Parathyroid adenoma (tissue), 2 donors: ENCODE measurements around the gene CDK11B.
A peak's percentile ranks its signal among the peaks of the same experiment; 100 is the strongest.
"Not testable (repeated sequence)": the region's sequence is repeated elsewhere in the genome, so short reads cannot be mapped to it uniquely, and the experiment has no call there.

Source experiments
- H2AFZ ChIP-seq: fragments of 300-600 bp; sonication (generic); one replicate; pipeline ENCODE4 v1.7.0; 2017; ENCODE audit warnings: antibody characterized with exemption, mild to moderate bottlenecking
- H3K27ac ChIP-seq: fragments of 300-600 bp; sonication (generic); one replicate; pipeline ENCODE4 v1.7.0; 2017
- H3K27me3 ChIP-seq: fragments of 300-600 bp; sonication (generic); one replicate; pipeline ENCODE4 v1.7.0; 2017; ENCODE audit warnings: low read length; ENCODE audit not compliant: control insufficient read depth, insufficient read depth
- H3K36me3 ChIP-seq: fragments of 300-600 bp; sonication (generic); one replicate; pipeline ENCODE4 v1.7.0; 2017; ENCODE audit warnings: low read length; ENCODE audit not compliant: control insufficient read depth, insufficient read depth
- H3K4me1 ChIP-seq: fragments of 300-600 bp; sonication (generic); one replicate; pipeline ENCODE4 v1.7.0; 2017; ENCODE audit warnings: control low read depth
- H3K4me2 ChIP-seq: fragments of 300-600 bp; sonication (generic); one replicate; pipeline ENCODE4 v1.7.0; 2017; ENCODE audit warnings: low read length
- H3K4me3 ChIP-seq: fragments of 300-600 bp; sonication (generic); one replicate; pipeline ENCODE4 v1.7.0; 2017; ENCODE audit warnings: low read depth, low read length
- H3K79me2 ChIP-seq: fragments of 300-600 bp; sonication (generic); one replicate; pipeline ENCODE4 v1.7.0; 2017; ENCODE audit warnings: control low read depth
- H3K9ac ChIP-seq: fragments of 300-600 bp; sonication (generic); one replicate; pipeline ENCODE4 v1.7.0; 2017; ENCODE audit warnings: mild to moderate bottlenecking
- H3K9me3 ChIP-seq: fragments of 300-600 bp; sonication (generic); one replicate; pipeline ENCODE4 v1.7.0; 2017; ENCODE audit warnings: low read length; ENCODE audit not compliant: control insufficient read depth
- donor health status: primary hyperparathyroidism.

CDK11B gene

GRCh38 chr1:1699061-1699460, 40.3 kb upstream of the CDK11B start:
- not testable (repeated sequence) for H3K27ac ChIP-seq, H3K79me2 ChIP-seq, H3K27me3 ChIP-seq, H3K4me3 ChIP-seq, H3K4me1 ChIP-seq, H3K9ac ChIP-seq, H3K9me3 ChIP-seq, H3K36me3 ChIP-seq, H2AFZ ChIP-seq, H3K4me2 ChIP-seq

GRCh38 chr1:1697358-1698183, 38.8 kb upstream of the CDK11B start:
- not testable (repeated sequence) for H3K27ac ChIP-seq, H2AFZ ChIP-seq, H3K79me2 ChIP-seq, H3K4me2 ChIP-seq, H3K36me3 ChIP-seq, H3K4me1 ChIP-seq, H3K9me3 ChIP-seq, H3K27me3 ChIP-seq, H3K4me3 ChIP-seq, H3K9ac ChIP-seq

- H3K9me3 ChIP-seq = not testable (repeated sequence)
Measured at GRCh38 chr1:1696431-1697357, 37.9 kb upstream of the CDK11B start.

DNA sequence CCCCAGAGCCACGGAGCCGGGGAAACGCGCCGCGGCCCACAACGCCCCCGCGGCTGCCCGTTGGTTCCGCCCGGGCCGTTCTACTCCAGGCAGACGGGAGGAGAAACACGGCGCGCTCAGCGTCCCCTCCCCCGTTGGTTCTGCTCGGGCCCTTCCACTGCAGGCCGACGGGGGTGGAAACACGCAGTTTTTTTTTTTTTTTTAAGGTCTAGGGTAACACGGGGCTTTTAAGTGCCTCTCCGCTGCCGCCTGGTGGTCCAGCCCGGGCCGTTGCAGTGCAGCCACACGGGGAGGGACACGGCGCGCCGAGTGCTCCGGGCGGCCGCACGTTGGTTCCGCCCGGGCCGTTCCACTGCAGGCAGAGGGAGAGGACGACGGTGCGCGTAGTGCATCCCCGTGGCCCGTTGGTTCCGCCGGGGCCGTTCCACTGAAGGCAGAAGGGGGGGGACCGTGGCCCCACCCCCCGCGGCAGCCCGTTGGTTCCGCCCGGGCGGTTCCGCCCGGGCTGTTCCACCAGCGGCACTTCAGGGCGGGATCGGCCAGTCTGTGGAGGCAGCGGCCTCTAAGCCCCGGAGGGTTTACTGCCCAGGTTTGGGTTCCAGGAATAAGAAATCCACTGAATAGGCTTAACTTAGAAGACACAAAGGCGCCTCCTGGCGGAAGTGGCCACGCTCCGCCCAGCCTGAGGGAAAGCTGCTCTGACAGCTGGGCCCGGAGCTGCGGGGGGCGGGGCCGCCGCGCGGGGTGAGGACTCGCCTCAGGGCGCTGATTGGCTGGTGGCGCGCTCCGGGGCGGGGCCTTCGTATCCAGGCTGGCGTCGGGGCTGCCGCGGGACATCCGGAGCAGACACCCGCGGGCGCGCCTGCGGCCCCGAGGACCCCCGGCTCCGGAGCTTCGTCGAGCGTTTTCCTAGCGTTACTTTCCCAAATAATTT, 34.2 kb upstream of the CDK11B start, which contains the start of gene SLC35E2B:
SLC35E2B (minus strand) TSS at position 82 of the 934 bp plus-strand sequence. CDS start 16,096 bp downstream, outside the sequence.
- not testable (repeated sequence) for H3K27me3 ChIP-seq, H3K4me1 ChIP-seq, H3K4me2 ChIP-seq, H3K79me2 ChIP-seq, H3K9me3 ChIP-seq, H3K36me3 ChIP-seq
- Histone ChIP-seq H3K9ac (peak within 1 kb of the TSS; percentile 80), H3K4me3 (peak within 1 kb of the TSS; percentile 37), H2AFZ (peak within 1 kb of the TSS; percentile 66), H3K27ac (peak within 1 kb of the TSS; percentile 94)

More at GRCh38 chr1:1696431-1697357, 37.9 kb upstream of the CDK11B start:
- H3K4me3 ChIP-seq, H3K27me3 ChIP-seq, H3K36me3 ChIP-seq, H2AFZ ChIP-seq, H3K9ac ChIP-seq, H3K4me1 ChIP-seq, H3K27ac ChIP-seq, H3K4me2 ChIP-seq, H3K79me2 ChIP-seq: not testable (repeated sequence)

- not testable (repeated sequence) for H3K4me1 ChIP-seq, H3K27me3 ChIP-seq, H3K9me3 ChIP-seq, H3K79me2 ChIP-seq, H3K4me2 ChIP-seq, H3K36me3 ChIP-seq
- Histone ChIP-seq H3K9ac (peak overlapping the region; percentile 80), H2AFZ (peak overlapping the region; percentile 66), H3K27ac (peak overlapping the region; percentile 94), H3K4me3 (peak overlapping the region; percentile 37)
Measured at GRCh38 chr1:1692324-1692713, 33.5 kb upstream of the CDK11B start.

- not testable (repeated sequence) for H3K9me3 ChIP-seq, H3K79me2 ChIP-seq, H3K9ac ChIP-seq, H3K27ac ChIP-seq, H3K4me2 ChIP-seq, H3K4me3 ChIP-seq, H3K36me3 ChIP-seq, H3K27me3 ChIP-seq, H2AFZ ChIP-seq, H3K4me1 ChIP-seq
Measured at GRCh38 chr1:1691443-1691842, 32.6 kb upstream of the CDK11B start.

GRCh38 chr1:1689526-1689925, 30.7 kb upstream of the CDK11B start:
- H2AFZ ChIP-seq, H3K4me1 ChIP-seq, H3K36me3 ChIP-seq, H3K9ac ChIP-seq, H3K4me2 ChIP-seq, H3K79me2 ChIP-seq, H3K27ac ChIP-seq, H3K27me3 ChIP-seq, H3K9me3 ChIP-seq, H3K4me3 ChIP-seq: not testable (repeated sequence)
